Ishikawa (cell line): Measurements from ENCODE around the gene CNN3.

ENCODE experiments used
- RAD21 ChIP-seq: IDR thresholded peaks from 2 replicates; pipeline ENCODE4 v1.6.1; 2012; ENCODE audit warnings: low read depth
- TF ChIP-seq, protein P1 (sequence below): IDR thresholded peaks from 2 replicates; pipeline ENCODE4 v1.6.1; 2012

DNA sequence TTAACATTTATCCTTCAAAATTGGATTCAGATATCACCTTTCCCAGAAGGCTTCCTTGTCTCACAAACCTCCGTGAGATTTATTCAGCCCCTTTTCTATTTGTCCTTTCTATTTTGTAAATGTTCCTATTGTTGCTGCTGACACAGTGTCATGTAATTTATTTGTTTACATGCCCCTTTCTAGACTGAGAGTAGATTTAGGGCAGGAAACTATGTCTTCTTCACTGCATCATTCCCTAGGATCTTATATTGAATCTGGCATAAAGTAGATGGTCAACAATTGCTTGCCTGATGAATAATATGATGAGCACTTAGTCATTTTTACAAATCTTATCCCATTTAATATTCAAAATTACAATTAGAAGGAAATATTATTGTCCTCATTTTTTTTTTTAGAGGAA is 8.1 kb upstream of the CNN3 start:
- no peak for TF ChIP-seq RAD21
- TF ChIP-seq, protein P1, sequence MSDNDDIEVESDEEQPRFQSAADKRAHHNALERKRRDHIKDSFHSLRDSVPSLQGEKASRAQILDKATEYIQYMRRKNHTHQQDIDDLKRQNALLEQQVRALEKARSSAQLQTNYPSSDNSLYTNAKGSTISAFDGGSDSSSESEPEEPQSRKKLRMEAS = no peak
